GM20000 (cell line): Measurements from ENCODE around the gene WWTR1.

Source experiments
- DNase-seq: peaks from one replicate; pipeline ENCODE4 v3.0.0; 2012; ENCODE audit warnings: low spot score
- CTCF ChIP-seq: IDR thresholded peaks from 2 replicates; pipeline ENCODE4 v1.5.1; 2012; ENCODE audit warnings: mild to moderate bottlenecking, control low read depth; ENCODE audit errors: extremely low read depth, missing control alignments

Gene WWTR1

GRCh38 chr3:149553781-149554451 lies 103.9 kb downstream of the WWTR1 start:
- DNase-seq: no peak
- TF ChIP-seq CTCF: no peak

DNA sequence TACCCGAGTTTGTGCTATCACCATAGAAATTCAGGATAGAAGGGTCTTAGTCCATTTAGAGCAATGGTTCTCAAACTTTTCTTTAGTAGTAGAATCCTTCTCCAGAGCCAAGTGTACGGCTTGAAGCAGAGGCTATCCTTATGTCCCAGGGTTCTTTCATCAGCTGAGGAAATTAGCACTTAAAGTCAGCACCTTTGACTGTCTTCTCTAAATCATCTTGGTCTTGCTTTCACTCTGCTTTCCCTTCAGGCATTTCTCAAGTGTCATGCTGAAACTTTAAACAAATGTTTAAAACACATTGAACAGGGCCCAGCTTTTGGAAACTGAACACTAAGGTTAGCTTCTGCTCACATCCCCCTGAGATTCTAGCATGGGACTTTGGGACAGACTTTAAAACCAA lies 105.1 kb downstream of the WWTR1 start:
- DNase-seq: no peak
- no peak for TF ChIP-seq CTCF

- DNase-seq: no peak
- TF ChIP-seq CTCF: no peak
These were observed 106.3 kb downstream of the WWTR1 start for GRCh38 chr3:149551500-149551899.

- no peak for TF ChIP-seq CTCF
These were observed 109.2 kb downstream of the WWTR1 start for GRCh38 chr3:149548669-149549065.

DNA sequence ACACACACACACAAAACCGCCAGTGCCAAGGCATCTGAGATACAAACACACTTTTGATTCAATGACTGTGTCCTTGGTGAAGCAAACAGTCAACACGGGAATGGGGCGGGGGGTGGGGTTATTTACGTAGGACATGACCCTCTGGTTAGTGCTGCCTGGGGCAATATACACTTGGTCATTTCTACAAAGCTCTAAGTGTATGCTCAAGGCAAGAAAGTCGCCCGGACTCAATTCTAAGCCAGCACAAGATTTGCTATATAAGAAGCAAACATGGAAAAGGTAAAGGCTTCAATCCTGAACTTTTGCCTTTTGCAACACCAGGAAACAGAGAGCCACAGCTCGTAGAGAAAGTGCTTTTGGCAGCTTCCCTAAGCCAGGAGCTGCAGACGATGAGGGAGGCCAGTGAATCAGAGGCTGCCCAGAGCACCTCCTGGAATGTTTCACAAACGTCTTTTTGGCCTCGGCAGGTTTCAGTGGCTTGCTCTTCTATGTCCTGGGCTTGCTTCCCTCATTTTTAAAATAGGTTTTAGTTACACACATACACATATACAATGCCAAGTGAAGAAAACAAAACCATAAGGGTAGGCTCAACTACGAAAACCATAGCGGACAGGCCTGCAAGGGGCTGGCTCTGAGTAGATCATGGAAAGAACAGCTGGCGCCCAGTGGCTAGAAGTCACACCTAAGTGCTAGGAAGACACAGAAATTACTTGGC lies 109.7 kb downstream of the WWTR1 start:
- TF ChIP-seq CTCF: no peak
- DNase-seq: no peak

More at GRCh38 chr3:149548669-149549065, 109.2 kb downstream of the WWTR1 start:
- DNase-seq: no peak

- TF ChIP-seq CTCF: no peak
- no peak for DNase-seq
These were observed 110.4 kb downstream of the WWTR1 start for GRCh38 chr3:149547413-149547812.

- no peak for TF ChIP-seq CTCF
- DNase-seq: no peak
These were observed 112.8 kb downstream of the WWTR1 start for GRCh38 chr3:149545049-149545448.
